GM12878 (cell line): ENCODE data around the gene C12orf60. TPM values are rescaled to one million over a fixed set of nuclear protein-coding genes. Genes with fewer than 3 reads are reported as not detected.

ENCODE experiments used
- ATAC-seq: fragments of 200-7000 bp; cut with Tn5 transposase; 3 replicates; pipeline ENCODE4 v1.9.1; 2020; ENCODE audit warnings: mild to moderate bottlenecking, moderate library complexity
- BruUV-seq: library from RNA; stranded (reverse); fragments of 400-500 nt; replicated peaks from 2 replicates; lab custom pipeline; 2021; lab: Mats Ljungman, UMichigan
- CTCF ChIA-PET: fragments of 300-600 bp; sonication (Branson Sonifier 250); formaldehyde crosslinking; extraction: SDS; loops from one replicate; lab custom pipeline; 2021; ENCODE audit warnings: inconsistent platforms; lab: Yijun Ruan, JAX
- POLR2A ChIA-PET: fragments of 350-600 bp; formaldehyde crosslinking; extraction: SDS; loops from one replicate; lab custom pipeline; 2021; ENCODE audit warnings: inconsistent platforms; lab: Charles Lee
- RAD21 ChIA-PET: fragments of 300-600 bp; sonication (Branson Sonifier 250); formaldehyde crosslinking; loops from one replicate; lab custom pipeline; 2023; ENCODE audit warnings: antibody characterized with exemption; ENCODE audit not compliant: unreplicated experiment; lab: Charles Lee
- SMC1A ChIA-PET: fragments of 300-600 bp; sonication (Branson Sonifier 250); formaldehyde crosslinking; loops from one replicate; lab custom pipeline; 2023; ENCODE audit not compliant: unreplicated experiment, uncharacterized antibody; lab: Charles Lee
- DNase-seq: peaks from one replicate; pipeline ENCODE4 v3.0.0-alpha.2; 2011; ENCODE audit warnings: low read depth, low spot score
- FAIRE-seq: peaks from 3 replicates; lab custom pipeline; 2011; peaks lifted over from hg19 to GRCh38; lab: Jason Lieb, UNC
- H2AFZ ChIP-seq: 2 replicates; pipeline ENCODE4 v1.6.0; 2011; ENCODE audit warnings: low read depth, low read length, control low read depth; ENCODE audit not compliant: control insufficient read depth
- H3K27ac ChIP-seq: 2 replicates; pipeline ENCODE4 v1.5.1; 2011; ENCODE audit warnings: control low read depth; ENCODE audit not compliant: control insufficient read depth, insufficient read depth
- H3K27me3 ChIP-seq, 2 experiments: replicated peaks in 1 of 2; 2 replicates each; pipeline versions ENCODE4 v1.6.0 to v1.6.1; 2011; ENCODE audit warnings: low read length in 1 of 2; ENCODE audit not compliant: control insufficient read depth in 2 of 2, insufficient read depth in 2 of 2
- H3K36me3 ChIP-seq, 2 experiments: 2 replicates each; pipeline ENCODE4 v1.5.1; 2011; ENCODE audit warnings: low read length in 1 of 2; ENCODE audit not compliant: control insufficient read depth in 2 of 2, insufficient read depth in 2 of 2
- H3K4me1 ChIP-seq: 2 replicates; pipeline ENCODE4 v1.6.1; 2011; ENCODE audit warnings: mild to moderate bottlenecking, low read length, moderate library complexity, mixed read lengths; ENCODE audit not compliant: control insufficient read depth, insufficient read depth
- H3K4me2 ChIP-seq: 2 replicates; pipeline ENCODE4 v1.6.0; 2011; ENCODE audit warnings: control low read depth; ENCODE audit not compliant: control insufficient read depth, insufficient read depth
- H3K4me3 ChIP-seq: fragments of 200-600 bp; sonication (generic); 2 replicates; pipeline ENCODE4 v1.5.1; 2016
- H3K79me2 ChIP-seq: 2 replicates; pipeline ENCODE4 v1.6.0; 2011; ENCODE audit warnings: low read length; ENCODE audit not compliant: control insufficient read depth, insufficient read depth
- H3K9ac ChIP-seq: 2 replicates; pipeline ENCODE4 v1.8.0; 2011; ENCODE audit warnings: low read length, control low read depth, mixed read lengths; ENCODE audit not compliant: control insufficient read depth, insufficient read depth
- H3K9me3 ChIP-seq: replicated peaks from 3 replicates; pipeline ENCODE4 v1.5.1; 2011; ENCODE audit warnings: mild to moderate bottlenecking, low read length; ENCODE audit not compliant: control insufficient read depth, insufficient read depth
- H4K20me1 ChIP-seq: 2 replicates; pipeline ENCODE4 v1.6.0; 2011; ENCODE audit not compliant: control insufficient read depth, insufficient read depth
- ASH2L ChIP-seq: fragments of 300-600, 200-600 bp; sonication (generic); IDR thresholded peaks from 2 replicates; pipeline ENCODE4 v1.6.1; 2017; ENCODE audit warnings: low read depth, mild to moderate bottlenecking, borderline replicate concordance
- EED ChIP-seq: sonication (generic); IDR thresholded peaks from 2 replicates; pipeline ENCODE4 v1.6.1; 2016; ENCODE audit warnings: antibody characterized with exemption, low read depth
- JUNB ChIP-seq: IDR thresholded peaks from 2 replicates; pipeline ENCODE4 v1.6.1; 2016; ENCODE audit warnings: antibody characterized with exemption, mild to moderate bottlenecking
- MTA2 ChIP-seq: fragments of 450-650 bp; IDR thresholded peaks from 2 replicates; pipeline ENCODE4 v1.6.1; 2016; ENCODE audit warnings: low read depth, mild to moderate bottlenecking, moderate library complexity
- MYB ChIP-seq: fragments of 150-350 bp; IDR thresholded peaks from 2 replicates; pipeline ENCODE4 v1.6.1; 2014; ENCODE audit warnings: mild to moderate bottlenecking, low read depth, low read length, borderline replicate concordance
- NFIC ChIP-seq: IDR thresholded peaks from 2 replicates; pipeline ENCODE4 v1.6.1; 2012; ENCODE audit warnings: low read depth, mild to moderate bottlenecking, inconsistent platforms, low read length, moderate library complexity
- RUNX3 ChIP-seq: IDR thresholded peaks from 2 replicates; pipeline ENCODE4 v1.6.1; 2012; ENCODE audit warnings: low read length, inconsistent platforms
- TCF7 ChIP-seq: IDR thresholded peaks from 2 replicates; pipeline ENCODE4 v1.6.1; 2014; ENCODE audit warnings: antibody characterized with exemption, borderline replicate concordance
- WGBS: methylation state at CpG from one replicate; pipeline ENCODE4 v1.1.6; 2016; ENCODE audit warnings: low lambda C conversion rate; ENCODE audit not compliant: insufficient replicate concordance, insufficient coverage; ENCODE audit errors: missing lambda C conversion rate; 5-methylcytosine and 5-hydroxymethylcytosine counted together
- in situ Hi-C: fragments of 300-500 bp; cut with MboI; formaldehyde crosslinking; loops from 9 replicates; pipeline ENCODE4 v1.14.3; 2018; ENCODE audit warnings: mixed read lengths
- intact Hi-C: fragments of 100-400 bp; cut with micrococcal nuclease; formaldehyde crosslinking; loops from one replicate; pipeline ENCODE4 v1.14.2; 2022; ENCODE audit not compliant: unreplicated experiment
- polyA plus RNA-seq, 11 experiments: library from polyadenylated mRNA; depleted of rRNA in 4 of 11; unstranded in 6 of 11; stranded (reverse) in 5 of 11; fragments of >200 nt; fragmentation: Nextera tagmentation in 4 of 11; fragmentation: Illumina TruSeq in 1 of 11; extraction: Ambion mirVana in 4 of 11; extraction: Trizol in 1 of 11; gene quantifications; 1 replicate in 1 of 11; 2 replicates in 10 of 11; pipeline versions ENCODE4 v1.2.1 to v1.2.3, GENCODE V29; 2011 to 2016; ENCODE audit warnings: inconsistent platforms in 2 of 11, missing spikeins in 2 of 11, low read depth in 1 of 11
- total RNA-seq, 4 experiments: library from RNA; depleted of rRNA in 3 of 4; stranded (reverse); fragments of >200 nt in 3 of 4; fragmentation: Illumina TruSeq in 1 of 4; extraction: Trizol in 1 of 4; gene quantifications; 2 replicates each; pipeline versions ENCODE4 v1.2.1 to v1.2.3, GENCODE V29; 2013 to 2021
- TF ChIP-seq, protein P1 (sequence below): fragments of 450-650 bp; IDR thresholded peaks from 2 replicates; pipeline ENCODE4 v1.6.1; 2017; ENCODE audit warnings: mild to moderate bottlenecking, moderate library complexity
- TF ChIP-seq, protein P2 (sequence below): fragments of 450-650 bp; IDR thresholded peaks from 2 replicates; pipeline ENCODE4 v1.6.1; 2017; ENCODE audit warnings: antibody characterized with exemption, mild to moderate bottlenecking, moderate library complexity
- TF ChIP-seq, protein P3 (sequence below): fragments of 450-650 bp; IDR thresholded peaks from 2 replicates; pipeline ENCODE4 v1.6.1; 2017; ENCODE audit warnings: mild to moderate bottlenecking, low read depth, inconsistent platforms; ENCODE audit not compliant: poor library complexity, severe bottlenecking

C12orf60 gene
- total and polyA plus RNA-seq, 10 of the 15 experiments (the other 5 are each of a cell fraction or from before 2014, with no cell fraction given) = 1.8 to 7.2 (median 3.2) TPM

DNA sequence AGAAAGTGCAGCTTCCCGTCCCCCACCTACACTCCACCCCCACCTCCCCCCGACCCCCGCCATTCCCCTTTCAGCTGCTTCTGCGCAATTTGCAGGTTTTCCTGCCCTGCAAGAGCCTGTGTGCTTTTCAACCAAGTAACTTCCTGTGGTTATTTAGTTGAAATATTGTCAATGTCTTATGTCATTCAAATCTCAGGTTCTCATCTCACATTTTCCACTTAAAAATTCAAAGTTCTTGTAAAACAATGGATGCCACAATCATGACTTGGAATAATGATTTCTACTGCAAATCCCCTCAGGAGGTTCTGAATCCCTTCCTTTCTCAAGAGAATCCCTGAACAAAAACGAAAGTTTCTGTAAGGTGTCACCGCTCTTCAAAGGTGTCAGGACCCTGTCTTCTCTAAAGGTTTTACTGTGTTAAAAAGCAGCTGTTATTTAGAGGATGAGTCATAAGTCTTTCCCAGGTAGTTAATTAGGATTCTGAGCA lies 31.8 kb upstream of the C12orf60 start:
- H2AFZ ChIP-seq = peak overlapping the region; percentile 66
- peak; percentile 41 for DNase-seq
- ChIA-PET CTCF (interaction anchor here (0.7 to 3.6 kb wide), 8 partner anchors 10 to 406 kb away, joined by 3 to 38 read pairs (median 4); partner anchors contain the start of genes ATF7IP, C12orf60, SMCO3 and WBP11), SMC1A (interaction anchor here (0.7 to 3.6 kb wide), 12 partner anchors 12 to 534 kb away, joined by 3 to 52 read pairs (median 4); partner anchors contain the start of genes C12orf60 and WBP11), RAD21 (interaction anchor here (0.9 to 9.5 kb wide), 12 partner anchors 10 to 533 kb away, joined by 3 to 89 read pairs (median 3); partner anchors contain the start of genes C12orf60 and WBP11), POLR2A (interaction anchor here (0.6 to 3.3 kb wide), 9 partner anchors 7 to 959 kb away, joined by 3 to 41 read pairs (median 4); partner anchors contain the start of genes C12orf60 and WBP11)
- peaks cover 7% of the 10 kb centered on the region; the same call in 2 of the 3 replicates for H3K9me3 ChIP-seq
- H3K4me2 ChIP-seq = peak overlapping the region; percentile 70
- BruUV-seq = no TSS peak
- 2% methylated on average over 3 of the region's 6 CpGs for WGBS
- H3K27ac ChIP-seq = peak overlapping the region; percentile 99
- no peaks in the 10 kb centered on the region for H3K27me3 ChIP-seq
- intact Hi-C loops (loop anchor here (2.0 to 5.0 kb wide), 6 partner anchors 189 to 1111 kb away; partner anchors contain the start of genes ARHGDIB, ATF7IP and STRAP), in situ Hi-C loops (loop anchor here (10.0 to 25.0 kb wide), 2 partner anchors 183 to 1866 kb away; no protein-coding TSS in a partner anchor)
- H3K36me3 ChIP-seq = peaks cover 0 to 5% of the 10 kb centered on the region in 2 experiments; a peak in 2 of 4 replicates
- no peaks in the 10 kb centered on the region for H4K20me1 ChIP-seq
- ATAC-seq = no peak
- peak overlapping the region; percentile 36 for H3K9ac ChIP-seq
- H3K4me3 ChIP-seq = peak overlapping the region; percentile 55
- FAIRE-seq = no peak
- H3K79me2 ChIP-seq = peaks cover 58% of the 10 kb centered on the region
- peaks cover 5% of the 10 kb centered on the region for H3K4me1 ChIP-seq
- TF ChIP-seq, protein P1, sequence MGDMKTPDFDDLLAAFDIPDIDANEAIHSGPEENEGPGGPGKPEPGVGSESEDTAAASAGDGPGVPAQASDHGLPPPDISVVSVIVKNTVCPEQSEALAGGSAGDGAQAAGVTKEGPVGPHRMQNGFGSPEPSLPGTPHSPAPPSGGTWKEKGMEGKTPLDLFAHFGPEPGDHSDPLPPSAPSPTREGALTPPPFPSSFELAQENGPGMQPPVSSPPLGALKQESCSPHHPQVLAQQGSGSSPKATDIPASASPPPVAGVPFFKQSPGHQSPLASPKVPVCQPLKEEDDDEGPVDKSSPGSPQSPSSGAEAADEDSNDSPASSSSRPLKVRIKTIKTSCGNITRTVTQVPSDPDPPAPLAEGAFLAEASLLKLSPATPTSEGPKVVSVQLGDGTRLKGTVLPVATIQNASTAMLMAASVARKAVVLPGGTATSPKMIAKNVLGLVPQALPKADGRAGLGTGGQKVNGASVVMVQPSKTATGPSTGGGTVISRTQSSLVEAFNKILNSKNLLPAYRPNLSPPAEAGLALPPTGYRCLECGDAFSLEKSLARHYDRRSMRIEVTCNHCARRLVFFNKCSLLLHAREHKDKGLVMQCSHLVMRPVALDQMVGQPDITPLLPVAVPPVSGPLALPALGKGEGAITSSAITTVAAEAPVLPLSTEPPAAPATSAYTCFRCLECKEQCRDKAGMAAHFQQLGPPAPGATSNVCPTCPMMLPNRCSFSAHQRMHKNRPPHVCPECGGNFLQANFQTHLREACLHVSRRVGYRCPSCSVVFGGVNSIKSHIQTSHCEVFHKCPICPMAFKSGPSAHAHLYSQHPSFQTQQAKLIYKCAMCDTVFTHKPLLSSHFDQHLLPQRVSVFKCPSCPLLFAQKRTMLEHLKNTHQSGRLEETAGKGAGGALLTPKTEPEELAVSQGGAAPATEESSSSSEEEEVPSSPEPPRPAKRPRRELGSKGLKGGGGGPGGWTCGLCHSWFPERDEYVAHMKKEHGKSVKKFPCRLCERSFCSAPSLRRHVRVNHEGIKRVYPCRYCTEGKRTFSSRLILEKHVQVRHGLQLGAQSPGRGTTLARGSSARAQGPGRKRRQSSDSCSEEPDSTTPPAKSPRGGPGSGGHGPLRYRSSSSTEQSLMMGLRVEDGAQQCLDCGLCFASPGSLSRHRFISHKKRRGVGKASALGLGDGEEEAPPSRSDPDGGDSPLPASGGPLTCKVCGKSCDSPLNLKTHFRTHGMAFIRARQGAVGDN = peak; percentile 48; the same call in 1 of the 2 replicates
- TF ChIP-seq TCF7 (0 out of 2 replicates have a peak, but pooled peaks have one; percentile 32), EED (0 out of 2 replicates have a peak, but pooled peaks have one; percentile 13), ASH2L (no peak), JUNB (peak; percentile 72), MTA2 (peak; percentile 75), NFIC (peak; percentile 34; the same call in 1 of the 2 replicates), RUNX3 (peak; percentile 56; the same call in 1 of the 2 replicates), MYB (no peak)
- TF ChIP-seq, protein P2, sequence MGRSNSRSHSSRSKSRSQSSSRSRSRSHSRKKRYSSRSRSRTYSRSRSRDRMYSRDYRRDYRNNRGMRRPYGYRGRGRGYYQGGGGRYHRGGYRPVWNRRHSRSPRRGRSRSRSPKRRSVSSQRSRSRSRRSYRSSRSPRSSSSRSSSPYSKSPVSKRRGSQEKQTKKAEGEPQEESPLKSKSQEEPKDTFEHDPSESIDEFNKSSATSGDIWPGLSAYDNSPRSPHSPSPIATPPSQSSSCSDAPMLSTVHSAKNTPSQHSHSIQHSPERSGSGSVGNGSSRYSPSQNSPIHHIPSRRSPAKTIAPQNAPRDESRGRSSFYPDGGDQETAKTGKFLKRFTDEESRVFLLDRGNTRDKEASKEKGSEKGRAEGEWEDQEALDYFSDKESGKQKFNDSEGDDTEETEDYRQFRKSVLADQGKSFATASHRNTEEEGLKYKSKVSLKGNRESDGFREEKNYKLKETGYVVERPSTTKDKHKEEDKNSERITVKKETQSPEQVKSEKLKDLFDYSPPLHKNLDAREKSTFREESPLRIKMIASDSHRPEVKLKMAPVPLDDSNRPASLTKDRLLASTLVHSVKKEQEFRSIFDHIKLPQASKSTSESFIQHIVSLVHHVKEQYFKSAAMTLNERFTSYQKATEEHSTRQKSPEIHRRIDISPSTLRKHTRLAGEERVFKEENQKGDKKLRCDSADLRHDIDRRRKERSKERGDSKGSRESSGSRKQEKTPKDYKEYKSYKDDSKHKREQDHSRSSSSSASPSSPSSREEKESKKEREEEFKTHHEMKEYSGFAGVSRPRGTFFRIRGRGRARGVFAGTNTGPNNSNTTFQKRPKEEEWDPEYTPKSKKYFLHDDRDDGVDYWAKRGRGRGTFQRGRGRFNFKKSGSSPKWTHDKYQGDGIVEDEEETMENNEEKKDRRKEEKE = no peak
- TF ChIP-seq, protein P3, sequence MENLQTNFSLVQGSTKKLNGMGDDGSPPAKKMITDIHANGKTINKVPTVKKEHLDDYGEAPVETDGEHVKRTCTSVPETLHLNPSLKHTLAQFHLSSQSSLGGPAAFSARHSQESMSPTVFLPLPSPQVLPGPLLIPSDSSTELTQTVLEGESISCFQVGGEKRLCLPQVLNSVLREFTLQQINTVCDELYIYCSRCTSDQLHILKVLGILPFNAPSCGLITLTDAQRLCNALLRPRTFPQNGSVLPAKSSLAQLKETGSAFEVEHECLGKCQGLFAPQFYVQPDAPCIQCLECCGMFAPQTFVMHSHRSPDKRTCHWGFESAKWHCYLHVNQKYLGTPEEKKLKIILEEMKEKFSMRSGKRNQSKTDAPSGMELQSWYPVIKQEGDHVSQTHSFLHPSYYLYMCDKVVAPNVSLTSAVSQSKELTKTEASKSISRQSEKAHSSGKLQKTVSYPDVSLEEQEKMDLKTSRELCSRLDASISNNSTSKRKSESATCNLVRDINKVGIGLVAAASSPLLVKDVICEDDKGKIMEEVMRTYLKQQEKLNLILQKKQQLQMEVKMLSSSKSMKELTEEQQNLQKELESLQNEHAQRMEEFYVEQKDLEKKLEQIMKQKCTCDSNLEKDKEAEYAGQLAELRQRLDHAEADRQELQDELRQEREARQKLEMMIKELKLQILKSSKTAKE = peak; percentile 28
